DOHH2 (cell line): ENCODE data around the gene SH3BP5L.

ENCODE experiments used
- H3F3A ChIP-seq: fragments of 200-600 bp; sonication (generic), shearing (Covaris generic); 2 replicates; pipeline ENCODE4 v1.6.0; 2016; ENCODE audit warnings: antibody characterized with exemption, mild to moderate bottlenecking; ENCODE audit not compliant: control insufficient read depth, insufficient read depth
- H3K27ac ChIP-seq: fragments of 200-600 bp; sonication (generic); 2 replicates; pipeline ENCODE4 v1.5.1; 2014; ENCODE audit warnings: low read depth, mild to moderate bottlenecking, low read length, moderate library complexity
- H3K27me3 ChIP-seq: fragments of 200-600 bp; sonication (generic); 2 replicates; pipeline ENCODE4 v1.6.1; 2014; ENCODE audit warnings: mild to moderate bottlenecking, low read length, mixed read lengths; ENCODE audit not compliant: control insufficient read depth
- H3K36me3 ChIP-seq: fragments of 200-600 bp; sonication (generic); 2 replicates; pipeline ENCODE4 v1.6.1; 2014; ENCODE audit warnings: mild to moderate bottlenecking, low read length, moderate library complexity, mixed read lengths; ENCODE audit not compliant: control insufficient read depth
- H3K4me1 ChIP-seq: fragments of 200-600 bp; sonication (generic); 2 replicates; pipeline ENCODE4 v1.6.1; 2014; ENCODE audit warnings: mild to moderate bottlenecking, low read length, mixed read lengths; ENCODE audit not compliant: control insufficient read depth
- H3K4me2 ChIP-seq: fragments of 200-600 bp; sonication (generic); 2 replicates; pipeline ENCODE4 v1.6.0; 2014; ENCODE audit warnings: mild to moderate bottlenecking, low read length, moderate library complexity
- H3K4me3 ChIP-seq: fragments of 200-600 bp; sonication (generic); 2 replicates; pipeline ENCODE4 v1.5.1; 2014; ENCODE audit warnings: mild to moderate bottlenecking, low read length, mixed read lengths
- H3K79me2 ChIP-seq: fragments of 200-600 bp; sonication (generic); 2 replicates; pipeline ENCODE4 v1.6.1; 2014; ENCODE audit warnings: mild to moderate bottlenecking, low read length, mixed read lengths; ENCODE audit not compliant: control insufficient read depth
- H3K9me2 ChIP-seq: fragments of 200-600 bp; sonication (generic); replicated peaks from 2 replicates; pipeline ENCODE4 v1.6.1; 2014; ENCODE audit warnings: mild to moderate bottlenecking, low read length, mixed read lengths; ENCODE audit not compliant: control insufficient read depth
- H3K9me3 ChIP-seq: fragments of 200-600 bp; sonication (generic); 2 replicates; pipeline ENCODE4 v1.6.1; 2014; ENCODE audit warnings: antibody characterized with exemption, low read length, mixed read lengths; ENCODE audit not compliant: control insufficient read depth, insufficient read depth
- H4K20me1 ChIP-seq: fragments of 200-600 bp; sonication (generic); 2 replicates; pipeline ENCODE4 v1.6.0; 2014; ENCODE audit warnings: low read depth, mild to moderate bottlenecking, antibody characterized with exemption, low read length, moderate library complexity; ENCODE audit not compliant: control insufficient read depth, insufficient read depth
- EZH2phosphoT487 ChIP-seq: fragments of 200-600 bp; sonication (generic); IDR thresholded peaks from 2 replicates; pipeline ENCODE4 v1.6.1; 2017; ENCODE audit warnings: borderline replicate concordance, mild to moderate bottlenecking, antibody characterized with exemption, low read length, moderate library complexity, mixed read lengths
- TF ChIP-seq, protein P1 (sequence below): fragments of 200-600 bp; sonication (generic); IDR thresholded peaks from one replicate; pipeline ENCODE4 v1.5.1; 2014; ENCODE audit warnings: antibody characterized with exemption, mild to moderate bottlenecking, low read depth, low read length; ENCODE audit not compliant: poor library complexity, severe bottlenecking

The SH3BP5L gene

GRCh38 chr1:248872752-248873408, 47.2 kb upstream of the SH3BP5L start:
- H3K36me3 ChIP-seq, result no peaks in the 10 kb centered on the region
- peaks cover 19% of the 10 kb centered on the region for H3K4me1 ChIP-seq
- no peak for TF ChIP-seq EZH2phosphoT487
- TF ChIP-seq, protein P1, sequence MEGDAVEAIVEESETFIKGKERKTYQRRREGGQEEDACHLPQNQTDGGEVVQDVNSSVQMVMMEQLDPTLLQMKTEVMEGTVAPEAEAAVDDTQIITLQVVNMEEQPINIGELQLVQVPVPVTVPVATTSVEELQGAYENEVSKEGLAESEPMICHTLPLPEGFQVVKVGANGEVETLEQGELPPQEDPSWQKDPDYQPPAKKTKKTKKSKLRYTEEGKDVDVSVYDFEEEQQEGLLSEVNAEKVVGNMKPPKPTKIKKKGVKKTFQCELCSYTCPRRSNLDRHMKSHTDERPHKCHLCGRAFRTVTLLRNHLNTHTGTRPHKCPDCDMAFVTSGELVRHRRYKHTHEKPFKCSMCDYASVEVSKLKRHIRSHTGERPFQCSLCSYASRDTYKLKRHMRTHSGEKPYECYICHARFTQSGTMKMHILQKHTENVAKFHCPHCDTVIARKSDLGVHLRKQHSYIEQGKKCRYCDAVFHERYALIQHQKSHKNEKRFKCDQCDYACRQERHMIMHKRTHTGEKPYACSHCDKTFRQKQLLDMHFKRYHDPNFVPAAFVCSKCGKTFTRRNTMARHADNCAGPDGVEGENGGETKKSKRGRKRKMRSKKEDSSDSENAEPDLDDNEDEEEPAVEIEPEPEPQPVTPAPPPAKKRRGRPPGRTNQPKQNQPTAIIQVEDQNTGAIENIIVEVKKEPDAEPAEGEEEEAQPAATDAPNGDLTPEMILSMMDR, result no peak
- no peaks in the 10 kb centered on the region for H3K9me3 ChIP-seq
- no peaks in the 10 kb centered on the region for H3K9me2 ChIP-seq
- peak overlapping the region; percentile 48 for H3K27ac ChIP-seq
- peaks cover 25% of the 10 kb centered on the region for H3F3A ChIP-seq
- peak overlapping the region; percentile 79 for H3K4me3 ChIP-seq
- no peaks in the 10 kb centered on the region for H4K20me1 ChIP-seq
- H3K27me3 ChIP-seq, result no peaks in the 10 kb centered on the region
- H3K79me2 ChIP-seq, result no peaks in the 10 kb centered on the region
- peak overlapping the region; percentile 85 for H3K4me2 ChIP-seq

DNA sequence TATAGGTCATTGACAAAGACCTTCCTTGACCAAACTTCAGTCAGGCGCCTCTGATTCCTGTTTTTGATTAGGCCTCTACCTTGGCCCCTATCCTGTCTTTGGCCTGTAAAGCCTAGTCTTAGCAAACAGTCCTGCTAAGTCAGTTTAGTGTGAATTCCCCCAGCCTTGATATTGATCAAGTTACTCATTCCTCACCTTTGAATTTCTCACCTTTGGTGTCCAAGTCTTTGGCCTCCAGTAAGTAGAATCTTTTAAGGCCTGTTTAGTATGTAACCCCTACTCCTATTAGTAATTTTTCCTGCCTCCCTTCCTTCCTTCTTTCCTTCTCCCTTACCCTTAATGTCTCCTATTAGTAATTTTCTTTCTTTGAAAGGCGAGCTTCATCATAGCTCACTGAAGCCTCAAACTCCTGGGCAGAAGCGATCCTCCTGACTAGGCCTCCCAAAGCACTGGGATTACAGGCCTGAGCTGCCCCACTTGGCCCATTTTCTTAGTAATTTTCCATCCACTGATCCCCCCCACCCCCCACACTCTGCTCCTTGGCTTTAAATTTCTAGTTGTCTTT, 46.2 kb upstream of the SH3BP5L start:
- peaks cover 19% of the 10 kb centered on the region for H3K4me1 ChIP-seq
- H3K27me3 ChIP-seq, result no peaks in the 10 kb centered on the region
- no peaks in the 10 kb centered on the region for H3K9me2 ChIP-seq
- no peak for TF ChIP-seq EZH2phosphoT487
- TF ChIP-seq, protein P1, result no peak
- H3K4me2 ChIP-seq, result peak overlapping the region; percentile 85
- no peaks in the 10 kb centered on the region for H3K9me3 ChIP-seq
- H3K4me3 ChIP-seq, result peak overlapping the region; percentile 79; the same call in 1 of the 2 replicates
- H4K20me1 ChIP-seq, result no peaks in the 10 kb centered on the region
- no peaks in the 10 kb centered on the region for H3K79me2 ChIP-seq
- H3K27ac ChIP-seq, result no peak overlapping the region
- H3F3A ChIP-seq, result peaks cover 25% of the 10 kb centered on the region
- no peaks in the 10 kb centered on the region for H3K36me3 ChIP-seq

- Histone ChIP-seq H3K4me1 (peaks cover 31% of the 10 kb centered on the region), H4K20me1 (no peaks in the 10 kb centered on the region), H3K9me2 (no peaks in the 10 kb centered on the region), H3K27ac (0 out of 2 replicates have a peak overlapping the region, but pooled peaks have one; percentile 19), H3F3A (no peaks in the 10 kb centered on the region; the same call in 1 of the 2 replicates), H3K4me3 (peak overlapping the region; percentile 87), H3K4me2 (peak overlapping the region; percentile 92), H3K27me3 (no peaks in the 10 kb centered on the region), H3K9me3 (no peaks in the 10 kb centered on the region), H3K36me3 (no peaks in the 10 kb centered on the region), H3K79me2 (peaks cover 3% of the 10 kb centered on the region)
- no peak for TF ChIP-seq EZH2phosphoT487
- TF ChIP-seq, protein P1, result no peak
These were observed 37.5 kb upstream of the SH3BP5L start for GRCh38 chr1:248862998-248863881.
